Mucosa of descending colon (tissue), 3 donors: ENCODE measurements around the gene MPP7. TPM values are rescaled to one million over a fixed set of nuclear protein-coding genes. Genes with fewer than 3 reads are reported as not detected.

Experiments
- ATAC-seq: fragments of 200-7000 bp; cut with Tn5 transposase; one replicate; pipeline ENCODE4 v1.9.1; 2020; ENCODE audit warnings: mild to moderate bottlenecking, moderate library complexity
- DNase-seq, 3 donors: peaks; one replicate each; pipeline ENCODE4 v3.0.0-alpha.2; 2020
- H3K36me3 ChIP-seq: fragments of 200-600 bp; one replicate; pipeline ENCODE4 v1.8.0; 2021; ENCODE audit warnings: low read depth, mild to moderate bottlenecking
- H3K4me1 ChIP-seq: fragments of 200-600 bp; one replicate; pipeline ENCODE4 v1.8.0; 2021; ENCODE audit warnings: low read depth, mild to moderate bottlenecking
- H3K4me3 ChIP-seq: fragments of 200-600 bp; one replicate; pipeline ENCODE4 v1.8.0; 2021; ENCODE audit warnings: mild to moderate bottlenecking
- H3K9me3 ChIP-seq: fragments of 200-600 bp; one replicate; pipeline ENCODE4 v1.8.0; 2021; ENCODE audit warnings: mild to moderate bottlenecking
- CTCF ChIP-seq: fragments of 200-600 bp; IDR thresholded peaks from one replicate; pipeline ENCODE4 v1.8.0; 2022; ENCODE audit warnings: antibody characterized with exemption, mild to moderate bottlenecking
- intact Hi-C, 2 donors: fragments of 100-400 bp; cut with DNase I in 1 of 2; cut with micrococcal nuclease in 1 of 2; formaldehyde crosslinking; loops; one replicate each; pipeline versions ENCODE4 v1.11.0 to v1.11.1; 2022; cut with DNase I, micrococcal nuclease
- total RNA-seq, 3 donors: library from RNA; stranded (reverse); fragmentation: NEBNext Ultra II Directional in 2 of 3; extraction: Animal tissue kit (Norgen Biotek cat#: 25700) in 2 of 3; gene quantifications; one replicate each; pipeline versions ENCODE4 v1.2.1 to v1.2.4, GENCODE V29; 2021 to 2023
- donor health status: DM: no; HTN: no; CAD: no; lungs with moderate emphysema.
- donor health status: DM: no; HTN: no; CAD: no.
- donor health status: DM: no; HTN: yes; CAD: no.

Gene MPP7
- total RNA-seq, 3 donors from 2014 or later = 32.7 to 45.8 (median 38.7) TPM

DNA sequence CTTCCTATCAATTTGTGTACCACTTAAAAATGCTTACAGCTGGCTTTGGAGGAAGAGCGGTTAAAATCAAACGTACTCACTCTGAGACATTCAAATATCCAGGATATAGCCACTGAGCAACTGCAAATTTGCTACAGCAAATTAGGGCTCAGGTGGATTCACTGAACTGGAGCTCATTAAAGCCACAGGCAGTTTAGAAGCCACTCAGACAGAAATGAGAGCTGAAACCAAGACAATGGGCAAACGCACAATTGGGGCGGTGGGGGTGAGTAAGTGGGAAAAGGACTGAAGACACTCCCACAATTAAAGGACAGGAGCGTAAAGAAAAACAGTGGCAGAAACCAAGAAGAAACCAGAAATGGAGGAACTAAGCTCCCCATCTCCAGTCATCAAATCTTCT is 20.5 kb downstream of the MPP7 start:
- intact Hi-C loops = no loop called here
- H3K9me3 ChIP-seq = no peaks in the 10 kb centered on the region
- no peaks in the 10 kb centered on the region for H3K36me3 ChIP-seq
- H3K4me1 ChIP-seq = no peaks in the 10 kb centered on the region
- no peak overlapping the region for H3K4me3 ChIP-seq
- ATAC-seq = no peak
- DNase-seq = no peak
- no peak for TF ChIP-seq CTCF

- no peak for TF ChIP-seq CTCF
- ATAC-seq (peak; percentile 78), DNase-seq (no peak)
- Histone ChIP-seq H3K9me3 (no peaks in the 10 kb centered on the region), H3K4me3 (no peak overlapping the region), H3K4me1 (no peaks in the 10 kb centered on the region), H3K36me3 (no peaks in the 10 kb centered on the region)
- intact Hi-C loops = no loop called here
Observed at GRCh38 chr10:28281726-28282315, 21.0 kb downstream of the MPP7 start.

GRCh38 chr10:28280652-28281051 is 22.2 kb downstream of the MPP7 start:
- H3K4me1 ChIP-seq = no peaks in the 10 kb centered on the region
- no peak for TF ChIP-seq CTCF
- no peak for DNase-seq
- intact Hi-C loops = no loop called here
- H3K9me3 ChIP-seq = no peaks in the 10 kb centered on the region
- H3K36me3 ChIP-seq = no peaks in the 10 kb centered on the region
- no peak for ATAC-seq
- H3K4me3 ChIP-seq = no peak overlapping the region

DNA sequence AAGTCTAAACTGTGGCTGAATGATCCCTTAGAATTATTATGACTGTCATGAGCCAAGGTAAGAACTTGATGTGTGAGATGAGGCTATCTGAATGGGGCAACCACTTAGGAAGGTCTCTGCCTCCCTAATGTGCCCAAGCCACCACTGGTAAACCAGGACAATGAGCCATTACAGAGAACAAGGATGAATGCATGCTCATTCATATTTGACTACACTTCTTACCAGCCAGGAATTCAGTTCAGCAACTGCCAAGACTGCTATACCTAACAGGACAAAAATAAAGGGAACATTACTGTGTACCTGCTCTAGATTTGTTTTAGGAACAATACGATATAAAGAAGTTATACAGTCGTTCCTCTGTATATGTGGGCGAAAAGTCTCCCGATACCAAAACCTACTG is 23.0 kb downstream of the MPP7 start:
- Histone ChIP-seq H3K4me1 (no peaks in the 10 kb centered on the region), H3K9me3 (no peaks in the 10 kb centered on the region), H3K36me3 (no peaks in the 10 kb centered on the region), H3K4me3 (no peak overlapping the region)
- ATAC-seq (no peak), DNase-seq (no peak)
- TF ChIP-seq CTCF = no peak
- intact Hi-C loops = no loop called here

GRCh38 chr10:28278842-28279241 is 24.0 kb downstream of the MPP7 start:
- TF ChIP-seq CTCF = no peak
- Histone ChIP-seq H3K4me1 (peaks cover 4% of the 10 kb centered on the region), H3K9me3 (no peaks in the 10 kb centered on the region), H3K4me3 (no peak overlapping the region), H3K36me3 (no peaks in the 10 kb centered on the region)
- ATAC-seq (no peak), DNase-seq (no peak)
- intact Hi-C loops = no loop called here

DNA sequence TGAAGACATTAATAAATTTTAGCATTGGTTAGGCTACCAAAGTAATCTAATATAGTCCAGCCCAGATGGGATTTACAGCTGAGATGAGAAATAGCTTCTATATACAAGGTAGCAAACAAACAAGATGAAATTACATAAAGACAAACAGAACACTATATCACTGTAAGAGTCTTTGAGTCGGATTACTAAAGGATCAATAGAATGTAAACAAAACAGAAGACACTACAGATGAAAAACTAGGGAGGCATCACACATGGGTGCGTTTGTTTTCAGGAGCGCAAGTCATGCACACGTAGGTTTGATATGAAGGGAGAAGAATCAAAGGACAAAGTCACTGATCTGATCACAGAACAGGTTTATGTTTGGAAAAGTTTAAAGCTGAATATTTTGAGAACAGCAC is 26.5 kb downstream of the MPP7 start:
- intact Hi-C loops = no loop called here
- ATAC-seq (no peak), DNase-seq (no peak)
- no peaks in the 10 kb centered on the region for H3K9me3 ChIP-seq
- peaks cover 4% of the 10 kb centered on the region for H3K4me1 ChIP-seq
- no peak for TF ChIP-seq CTCF
- no peak overlapping the region for H3K4me3 ChIP-seq
- H3K36me3 ChIP-seq = no peaks in the 10 kb centered on the region
